ENCODE results near the gene LENG9.

The LENG9 gene

DNA sequence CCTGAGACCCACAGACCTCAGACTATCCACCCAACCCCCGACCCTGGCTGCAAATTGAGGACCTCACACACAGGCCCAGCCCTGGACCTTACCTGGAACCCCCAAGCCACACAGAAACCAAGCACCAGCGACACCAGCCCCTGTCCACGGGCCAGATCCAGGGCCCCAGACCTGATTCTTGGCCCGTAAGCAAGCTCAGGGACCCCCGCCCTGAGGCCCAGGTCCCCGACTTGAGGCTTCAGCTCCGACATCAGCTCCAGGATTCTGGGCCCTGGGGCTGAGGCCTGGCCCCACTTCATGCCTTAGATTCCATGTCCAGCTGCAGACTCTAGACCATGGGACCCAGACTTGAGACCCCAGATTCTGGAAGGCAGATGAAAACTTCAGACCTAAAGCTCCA, 42.1 kb downstream of the LENG9 start:
- DNase-seq, result no peak

DNA sequence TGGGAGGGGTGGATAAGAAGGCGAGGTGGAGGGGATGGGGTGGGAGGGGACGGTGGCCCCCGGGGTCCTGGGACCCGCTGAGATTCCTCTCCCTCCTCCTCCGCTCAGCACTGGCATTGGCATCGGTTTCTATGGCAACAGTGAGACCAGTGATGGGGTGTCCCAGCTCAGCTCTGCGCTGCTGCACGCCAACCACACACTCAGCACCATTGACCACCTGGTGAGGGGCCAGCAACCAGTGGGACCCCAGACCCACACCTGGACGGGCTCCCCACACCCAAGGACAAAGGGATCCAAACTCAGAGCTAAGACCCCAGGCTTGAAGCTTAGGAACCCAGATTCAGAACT, 42.4 kb downstream of the LENG9 start:
- no peak for DNase-seq

DNA sequence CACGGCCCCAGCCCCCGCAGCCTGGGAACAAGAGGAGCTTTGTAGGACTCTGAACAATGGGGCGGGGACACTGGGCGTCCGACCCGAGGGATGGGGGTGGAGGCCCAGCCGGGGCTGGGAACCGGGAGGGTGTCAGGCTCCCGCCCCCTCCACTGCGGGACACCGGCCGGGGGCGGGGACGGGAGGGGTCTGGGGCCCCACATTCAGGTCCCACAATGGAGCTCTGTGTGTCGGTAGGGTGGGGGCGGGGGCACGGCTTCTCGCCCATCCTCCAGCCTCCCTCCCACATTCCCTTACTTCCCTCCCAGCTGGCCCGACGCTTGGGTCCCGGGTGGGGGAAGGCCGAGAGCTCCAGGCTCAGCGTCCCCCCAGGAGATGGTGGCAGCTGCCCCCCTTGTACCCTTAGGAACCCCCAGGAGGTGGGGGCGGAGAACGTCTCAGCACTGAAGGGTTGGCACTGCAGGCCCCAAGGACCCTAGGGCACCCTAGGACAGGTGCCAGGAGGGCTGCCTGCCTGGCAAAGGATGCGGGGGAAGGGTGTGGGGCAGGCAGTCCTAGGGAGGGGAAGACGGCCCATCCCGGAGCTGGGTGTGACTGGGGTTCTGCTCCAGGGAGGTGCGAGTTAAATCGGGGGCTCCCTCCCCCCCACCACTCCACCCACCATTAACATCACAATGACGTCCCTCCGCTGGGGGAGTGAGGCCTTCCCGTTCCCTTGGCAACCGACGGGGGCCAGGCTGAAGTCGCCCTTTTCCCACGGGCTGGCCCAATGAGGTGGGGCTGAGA, 43.0 kb downstream of the LENG9 start:
- no peak for DNase-seq

DNA sequence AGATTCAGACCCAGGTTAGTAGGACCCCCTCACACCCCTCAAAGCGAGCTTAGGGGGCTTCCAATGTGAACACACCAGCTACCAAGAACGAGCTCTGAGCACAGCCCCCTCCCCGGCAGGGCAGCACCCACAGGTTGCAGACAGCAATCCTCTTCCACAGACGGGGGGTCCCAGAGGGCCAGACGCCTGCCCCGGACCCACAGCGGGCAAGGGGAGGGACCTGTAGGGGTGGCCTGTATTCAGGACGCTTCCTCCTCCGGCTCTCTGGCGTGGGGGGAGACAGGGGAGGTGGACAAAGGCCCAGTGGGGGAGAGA, 43.6 kb downstream of the LENG9 start:
- no peak for DNase-seq

DNA sequence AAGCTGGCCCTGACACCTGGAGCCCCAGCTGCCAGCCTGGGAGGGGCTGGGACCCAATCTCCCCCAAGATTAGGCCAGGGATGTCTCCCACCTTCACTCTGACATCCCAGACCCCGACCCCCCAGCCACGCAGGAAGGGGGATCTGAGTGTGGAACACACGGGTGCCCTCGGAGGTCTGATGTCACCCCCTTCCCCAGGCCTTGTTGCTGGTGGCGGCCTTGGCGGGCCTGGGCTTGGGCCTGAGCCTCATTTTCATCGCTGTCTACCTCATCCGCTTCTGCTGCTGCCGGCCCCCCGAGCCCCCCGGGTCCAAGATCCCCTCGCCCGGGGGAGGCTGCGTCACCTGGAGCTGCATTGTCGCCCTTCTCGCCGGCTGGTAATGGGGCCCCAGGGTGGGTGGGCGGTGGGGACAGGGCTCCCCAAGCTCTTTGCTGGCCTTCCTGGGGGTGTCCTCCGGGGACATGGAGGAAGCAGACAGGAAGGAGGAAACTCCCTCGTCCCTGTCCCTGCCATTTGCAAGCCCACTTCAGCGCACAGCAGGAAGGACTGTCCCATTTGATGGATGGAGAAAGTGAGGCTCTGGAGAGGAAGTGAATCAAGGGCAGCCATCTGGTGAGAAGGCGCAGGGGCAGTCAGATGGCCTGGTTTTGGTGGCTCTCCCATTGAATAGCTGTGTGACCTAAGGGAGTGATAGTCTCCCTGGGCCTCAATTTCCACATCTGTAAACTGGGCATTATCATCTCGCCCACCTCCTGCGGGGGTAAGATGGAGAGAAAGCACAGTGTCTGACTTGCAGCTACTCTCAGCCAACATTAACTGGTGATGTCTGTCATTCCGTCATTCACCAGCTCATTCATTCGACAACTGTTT, 44.4 kb downstream of the LENG9 start:
- DNase-seq, result no peak

DNA sequence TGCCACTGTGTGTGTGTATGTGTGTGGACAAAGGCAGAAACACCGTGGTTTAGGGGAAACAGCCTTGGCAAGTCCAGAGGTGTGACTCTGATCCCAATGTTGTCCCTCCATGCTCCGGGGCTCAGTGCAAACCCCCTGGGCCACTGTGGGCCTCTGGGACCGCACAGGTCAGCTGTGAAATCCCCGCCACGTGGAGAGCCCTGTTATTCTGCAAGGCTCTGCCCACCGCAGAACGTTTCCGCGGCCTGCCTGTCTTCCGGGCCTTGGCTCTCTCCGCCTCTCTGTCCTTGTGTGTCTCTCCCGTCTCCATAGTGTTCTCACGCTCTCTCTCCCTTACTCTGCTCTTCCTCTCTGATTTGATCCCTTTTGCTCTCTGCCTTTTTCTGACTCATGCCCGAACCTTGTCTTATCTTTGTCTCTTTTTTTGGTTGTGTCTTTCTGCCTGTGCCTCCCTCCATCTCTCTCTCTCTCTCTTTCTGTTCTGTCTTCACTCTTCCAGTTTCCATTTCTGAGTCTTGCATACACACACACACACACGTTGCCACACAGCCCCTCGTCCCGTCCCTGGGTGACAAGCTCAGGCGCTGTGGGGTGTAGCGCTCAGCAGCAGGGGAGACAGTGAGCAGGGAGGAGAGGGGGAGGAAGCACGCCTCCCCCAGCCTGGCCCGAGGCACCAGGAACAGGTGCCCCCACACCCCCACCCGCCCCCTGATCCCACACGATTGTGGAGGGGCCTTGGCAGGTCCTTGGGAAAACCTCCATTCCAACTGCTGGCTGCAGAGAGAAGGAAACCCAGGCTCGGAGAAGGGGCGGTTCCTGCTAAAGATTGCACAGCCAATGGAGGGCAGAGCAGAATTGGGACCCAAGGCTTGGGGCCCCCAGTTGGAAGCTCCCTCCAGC, 45.3 kb downstream of the LENG9 start:
- peak; percentile 54 for DNase-seq

DNA sequence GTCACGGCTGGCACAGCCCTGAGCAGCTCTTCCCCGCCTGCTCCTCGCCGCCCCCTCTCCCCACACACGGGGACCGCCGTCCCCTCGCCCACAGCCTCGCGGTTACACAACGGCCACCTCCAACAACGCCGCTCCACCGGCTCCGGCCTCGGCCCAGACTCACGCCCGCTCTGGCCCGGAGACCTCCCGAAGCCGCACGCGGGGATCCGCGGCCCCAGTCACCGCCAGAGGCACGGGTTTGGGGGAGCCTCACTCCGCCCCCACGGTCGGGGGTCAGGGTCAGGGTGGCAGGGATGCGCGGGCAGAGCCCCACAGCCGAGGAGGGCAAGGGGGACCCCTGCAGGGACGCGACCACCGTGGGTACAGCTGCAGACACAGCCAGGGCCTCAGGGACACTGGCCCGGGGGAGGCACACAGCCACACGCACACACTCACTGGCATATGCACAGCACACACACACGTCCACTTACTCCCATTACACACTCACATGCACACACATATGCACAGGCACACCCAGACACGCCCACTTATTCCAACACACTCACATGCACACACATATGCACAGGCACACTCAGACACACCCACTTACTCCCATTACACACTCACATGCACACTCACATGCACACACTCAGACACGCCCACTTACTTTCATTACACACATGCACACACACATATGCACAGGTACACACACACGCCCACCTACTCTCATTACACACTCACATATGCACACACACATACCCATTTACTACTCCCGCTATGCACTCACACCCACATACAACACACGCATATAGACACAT, 46.7 kb downstream of the LENG9 start:
- no peak for DNase-seq

DNA sequence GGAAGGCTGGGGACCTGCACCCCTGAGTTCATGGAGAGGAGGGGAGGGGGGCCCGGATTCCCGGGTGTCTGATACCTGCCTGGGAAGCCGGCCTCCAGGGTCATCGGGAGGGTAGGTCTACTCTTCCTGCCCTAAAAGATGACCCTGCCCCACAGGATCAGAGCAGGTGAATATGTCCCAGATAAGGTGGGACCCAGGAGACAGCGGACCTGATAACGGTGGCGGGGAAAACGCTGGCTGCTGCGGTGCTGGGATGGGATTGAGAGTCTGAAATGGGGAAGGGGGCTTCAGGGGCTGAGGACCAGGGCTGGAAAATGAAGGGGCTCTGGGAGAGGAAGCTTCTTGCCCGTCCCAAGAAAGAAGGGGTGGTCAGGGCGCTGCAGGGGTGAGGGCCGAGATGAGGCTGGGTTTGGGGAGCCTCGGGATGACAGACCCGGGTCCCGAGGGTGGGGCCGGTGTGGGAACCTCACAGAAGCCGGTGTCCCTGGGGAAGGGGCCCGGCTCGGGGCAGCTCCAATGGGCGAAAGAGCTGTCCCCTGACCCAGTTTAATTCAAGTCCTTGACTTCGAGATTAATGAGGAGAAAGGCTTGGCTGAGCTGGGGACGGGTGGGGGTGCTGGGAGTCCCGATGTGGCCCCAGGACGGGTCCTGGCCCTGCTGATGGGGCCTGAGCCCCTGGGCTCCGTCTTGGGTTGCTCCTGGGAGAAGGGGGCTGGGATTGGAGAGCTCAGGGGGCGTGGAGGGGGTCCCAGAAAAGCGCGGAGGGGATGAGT, 47.5 kb downstream of the LENG9 start:
- DNase-seq, result no peak

DNA sequence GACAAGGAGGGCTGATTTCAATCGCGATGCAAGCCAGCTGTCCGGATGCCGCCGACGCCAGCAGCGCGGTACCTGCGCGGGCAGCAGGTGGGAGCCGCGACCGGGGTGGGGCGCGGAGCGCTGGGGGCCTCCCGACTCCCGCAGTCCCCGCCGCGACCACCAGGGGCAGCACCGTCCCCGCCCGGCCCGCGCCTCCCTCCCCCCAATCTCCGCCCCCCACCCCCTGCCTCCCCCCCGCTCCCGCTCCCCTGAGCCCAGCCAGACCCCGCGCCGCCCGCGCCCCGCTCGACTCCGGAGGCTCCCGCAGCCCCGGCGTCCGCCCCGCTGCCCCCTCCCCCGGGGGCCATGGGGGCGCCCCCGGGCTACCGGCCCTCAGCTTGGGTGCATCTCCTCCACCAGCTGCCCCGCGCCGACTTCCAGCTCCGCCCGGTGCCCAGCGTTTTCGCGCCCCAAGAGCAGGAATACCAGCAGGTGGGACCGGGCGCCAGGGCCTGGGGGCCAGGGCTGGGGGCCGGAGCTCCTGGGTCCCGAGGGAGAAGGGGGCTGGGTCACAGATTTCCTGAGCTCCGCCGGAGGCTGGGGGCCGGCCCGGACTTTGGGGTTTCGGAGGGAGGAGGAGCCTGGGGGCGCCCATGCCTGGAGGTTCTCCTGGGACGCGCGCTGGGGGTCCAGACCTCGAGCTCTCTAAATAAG, 48.2 kb downstream of the LENG9 start, which contains the start of gene TTYH1:
Gene TTYH1 (plus strand): TSS at position 257 of the 693 bp plus-strand sequence. CDS start 89 bp downstream, at position 346.
- no peak for DNase-seq

DNA sequence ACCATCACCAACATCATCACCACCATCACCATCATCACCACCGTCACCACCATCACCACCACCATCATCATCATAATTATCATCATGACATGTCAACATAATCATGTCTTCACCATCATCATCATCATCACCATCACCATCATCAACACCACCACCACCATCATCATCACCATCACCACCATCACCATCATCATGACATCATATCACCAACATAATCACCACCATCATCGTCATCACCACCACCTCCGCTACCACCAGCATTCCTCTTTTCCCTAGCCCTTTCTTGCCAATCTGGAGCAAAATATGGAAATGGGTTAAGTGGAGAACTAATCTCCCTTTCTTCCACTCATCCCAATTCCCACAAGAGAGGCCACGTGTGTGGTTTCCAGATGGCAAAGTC, 49.4 kb downstream of the LENG9 start:
- DNase-seq, result no peak

DNA sequence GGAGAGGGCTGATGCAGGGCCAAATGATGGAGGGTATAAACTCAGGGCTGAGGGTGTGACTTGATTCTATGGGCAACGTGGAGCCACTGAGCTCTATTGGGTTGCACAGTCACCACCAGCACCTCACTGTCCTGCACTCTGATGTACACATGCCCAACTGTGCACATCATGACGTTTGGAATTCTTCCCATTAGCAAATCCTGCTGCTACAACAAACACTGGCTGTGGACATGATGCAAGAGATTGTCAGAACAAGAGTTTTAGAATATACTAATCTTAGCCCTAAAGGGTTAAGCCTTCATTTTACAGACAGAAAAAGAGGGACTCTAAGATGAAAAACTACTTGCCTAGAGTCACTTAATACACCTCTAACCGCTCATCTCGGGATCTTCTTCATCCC, 50.7 kb downstream of the LENG9 start:
- DNase-seq, result no peak

Data from fibroblast of skin of back (primary cell).